Kidney (tissue), 14 donors: Measurements from ENCODE around the gene LDLRAD4. TPM values are rescaled to one million over a fixed set of nuclear protein-coding genes. Genes with fewer than 3 reads are reported as not detected.
A peak's percentile ranks its signal among the peaks of the same experiment; 100 is the strongest.

Experiments used
- DNase-seq, 5 donors: peaks; one replicate each; pipeline ENCODE4 v3.0.0-alpha.2; 2013 to 2020
- FAIRE-seq: peaks from 2 replicates; lab custom pipeline; 2012; peaks lifted over from hg19 to GRCh38; lab: Jason Lieb, UNC
- H3K27ac ChIP-seq, 2 donors: one replicate each; pipeline ENCODE4 v1.7.0; 2013; ENCODE audit warnings: low read depth in 2 of 2, low read length in 2 of 2, inconsistent platforms in 1 of 2
- H3K27me3 ChIP-seq: one replicate; pipeline ENCODE4 v1.7.1; 2013; ENCODE audit warnings: low read length, inconsistent platforms; ENCODE audit not compliant: control insufficient read depth, insufficient read depth
- H3K36me3 ChIP-seq, 3 donors: one replicate each; pipeline versions ENCODE4 v1.7.0 to v1.7.1; 2013; ENCODE audit warnings: low read length in 3 of 3, control low read depth in 1 of 3, inconsistent platforms in 1 of 3; ENCODE audit not compliant: insufficient read depth in 3 of 3, control insufficient read depth in 2 of 3
- H3K4me1 ChIP-seq, 3 donors: one replicate each; pipeline versions ENCODE4 v1.7.0 to v1.7.1; 2013; ENCODE audit warnings: low read length in 3 of 3, inconsistent platforms in 1 of 3, low read depth in 1 of 3; ENCODE audit not compliant: control insufficient read depth in 2 of 3, insufficient read depth in 2 of 3
- H3K4me3 ChIP-seq, 3 donors: one replicate each; pipeline versions ENCODE4 v1.7.0 to v1.8.1; 2013; ENCODE audit warnings: low read length in 3 of 3, control low read depth in 1 of 3, inconsistent platforms in 1 of 3
- H3K9ac ChIP-seq, 3 donors: one replicate each; pipeline versions ENCODE4 v1.7.0 to v1.7.1; 2013; ENCODE audit warnings: low read length in 3 of 3, control low read depth in 1 of 3, inconsistent platforms in 1 of 3
- H3K9me3 ChIP-seq, 3 donors: one replicate each; pipeline versions ENCODE4 v1.7.0 to v1.7.1; 2013; ENCODE audit warnings: low read length in 3 of 3, control low read depth in 1 of 3, inconsistent platforms in 1 of 3; ENCODE audit not compliant: control insufficient read depth in 2 of 3, insufficient read depth in 1 of 3
- CTCF ChIP-seq: IDR thresholded peaks from 3 replicates; pipeline ENCODE4 v1.5.1; 2012; ENCODE audit warnings: mild to moderate bottlenecking, moderate library complexity, borderline replicate concordance; ENCODE audit not compliant: insufficient read depth; ENCODE audit errors: extremely low read depth
- intact Hi-C: fragments of 100-400 bp; cut with DNase I; formaldehyde crosslinking; loops from one replicate; pipeline ENCODE4 v1.11.1; 2022
- polyA plus RNA-seq: library from polyadenylated mRNA; stranded (reverse); fragments of 350-450 nt; fragmentation: Illumina TruSeq; extraction: RNeasy Lipid Tissue Mini Kit (QIAGEN cat#74804); gene quantifications from one replicate; pipeline ENCODE4 v1.2.3, GENCODE V29; 2014; ENCODE audit warnings: low read depth, low replicate concordance; ENCODE audit not compliant: insufficient read depth
- total RNA-seq: library from RNA; stranded (reverse); fragmentation: NEBNext Ultra II Directional; extraction: Animal tissue kit (Norgen Biotek cat#: 25700); gene quantifications from one replicate; pipeline ENCODE4 v1.2.1, GENCODE V29; 2021
- donor health status: control.
- donor health status: control.
- donor health status: control.
- donor health status: control.
- donor health status: control.
- donor health status: DM: yes; HTN: yes; CAD: no.
- donor health status: Normal renal cell carcinoma (clear cell type).

LDLRAD4 gene
- total and polyA plus RNA-seq, 2 donors from 2014 or later = 2.3 to 42.3 TPM

- DNase-seq (peak in 3 of 5 donors; percentile 74 to 90 (median 87)), FAIRE-seq (no peak)
- no peaks in the 10 kb centered on the region for H3K27me3 ChIP-seq
Measured at GRCh38 chr18:13302040-13302439, 83.5 kb downstream of the LDLRAD4 start.

GRCh38 chr18:13302457-13303225, 84.1 kb downstream of the LDLRAD4 start:
- Histone ChIP-seq H3K9me3 (no peaks in the 10 kb centered on the region), H3K4me1 (peaks cover 2 to 10% (median 8%) of the 10 kb centered on the region in 3 donors), H3K27ac (no peak overlapping the region), H3K4me3 (no peak overlapping the region), H3K36me3 (no peaks in the 10 kb centered on the region), H3K27me3 (no peaks in the 10 kb centered on the region), H3K9ac (no peak overlapping the region)
- DNase-seq = peak in 4 of 5 donors; percentile 59 to 92 (median 78)
- FAIRE-seq = no peak
- intact Hi-C loops = no loop called here
- no peak for TF ChIP-seq CTCF

More at GRCh38 chr18:13302040-13302439, 83.5 kb downstream of the LDLRAD4 start:
- intact Hi-C loops = no loop called here
- no peak overlapping the region for H3K9ac ChIP-seq
- TF ChIP-seq CTCF = no peak
- peaks cover 2 to 10% (median 8%) of the 10 kb centered on the region in 3 donors for H3K4me1 ChIP-seq
- H3K36me3 ChIP-seq = no peaks in the 10 kb centered on the region
- no peak overlapping the region for H3K27ac ChIP-seq
- H3K4me3 ChIP-seq = no peak overlapping the region
- H3K9me3 ChIP-seq = no peaks in the 10 kb centered on the region

GRCh38 chr18:13303756-13304364, 85.3 kb downstream of the LDLRAD4 start:
- no peak for TF ChIP-seq CTCF
- FAIRE-seq (no peak), DNase-seq (no peak)
- no peaks in the 10 kb centered on the region for H3K27me3 ChIP-seq
- no peaks in the 10 kb centered on the region for H3K9me3 ChIP-seq
- intact Hi-C loops = no loop called here
- no peak overlapping the region for H3K27ac ChIP-seq
- no peak overlapping the region for H3K4me3 ChIP-seq
- no peak overlapping the region for H3K9ac ChIP-seq
- peaks cover 2 to 10% (median 8%) of the 10 kb centered on the region in 3 donors for H3K4me1 ChIP-seq
- H3K36me3 ChIP-seq = no peaks in the 10 kb centered on the region
